WTC11 (cell line): ENCODE data around the gene TMEM100. TPM values are rescaled to one million over a fixed set of nuclear protein-coding genes. Genes with fewer than 3 reads are reported as not detected.
A peak's percentile ranks its signal among the peaks of the same experiment; 100 is the strongest.

Experiments used
- ATAC-seq: fragments of 200-7000 bp; cut with Tn5 transposase; 2 replicates; pipeline ENCODE4 v1.10.0; 2021; ENCODE audit warnings: mild to moderate bottlenecking, moderate library complexity
- CTCF ChIA-PET: fragments of 300-600 bp; sonication (Branson Sonifier 250); formaldehyde crosslinking; loops from one replicate; lab custom pipeline; 2021; ENCODE audit warnings: antibody characterized with exemption; lab: Charles Lee
- POLR2A ChIA-PET: fragments of 350-600 bp; sonication (Branson Sonifier 250); formaldehyde crosslinking; loops from one replicate; lab custom pipeline; 2021; ENCODE audit warnings: antibody characterized with exemption; lab: Charles Lee
- DNase-seq: peaks from one replicate; pipeline ENCODE4 v3.0.0; 2021; ENCODE audit warnings: low spot score
- H3K27ac Mint-ChIP-seq: 2 replicates; pipeline ENCODE4 v1.8.0; 2021; ENCODE audit warnings: mixed read lengths
- H3K27me3 Mint-ChIP-seq: 2 replicates; pipeline ENCODE4 v1.8.0; 2021; ENCODE audit warnings: low read depth, mild to moderate bottlenecking, moderate library complexity, mixed read lengths
- H3K36me3 Mint-ChIP-seq: 2 replicates; pipeline ENCODE4 v1.8.0; 2021; ENCODE audit warnings: mixed read lengths
- H3K4me1 Mint-ChIP-seq: 2 replicates; pipeline ENCODE4 v1.8.0; 2022; ENCODE audit warnings: mixed read lengths
- H3K4me3 Mint-ChIP-seq: 2 replicates; pipeline ENCODE4 v1.8.0; 2021; ENCODE audit warnings: mild to moderate bottlenecking, moderate library complexity, mixed read lengths
- H3K9me3 Mint-ChIP-seq: 2 replicates; pipeline ENCODE4 v1.8.0; 2021; ENCODE audit warnings: mixed read lengths
- GRHL2 ChIP-seq: fragments of 250-450 bp; sonication (Bioruptor Pico); IDR thresholded peaks from 2 replicates; pipeline ENCODE4 v1.8.0; 2022; ENCODE audit warnings: mild to moderate bottlenecking, moderate library complexity; ENCODE audit not compliant: insufficient replicate concordance, severe bottlenecking
- HMGA2 ChIP-seq: fragments of 250-450 bp; sonication (Bioruptor Pico); IDR thresholded peaks from 2 replicates; pipeline ENCODE4 v1.4.0; 2021; ENCODE audit warnings: mild to moderate bottlenecking, moderate library complexity
- NFE2L1 ChIP-seq: sonication (generic); formaldehyde crosslinking; IDR thresholded peaks from 2 replicates; pipeline ENCODE4 v1.8.1; 2023; ENCODE audit warnings: missing genetic modification reagents
- NFYB ChIP-seq: sonication (generic); formaldehyde crosslinking; conservative IDR thresholded peaks from 2 replicates; pipeline ENCODE4 v1.8.0; 2022; ENCODE audit warnings: low read depth, missing genetic modification reagents
- ZNF317 ChIP-seq: sonication (generic); formaldehyde crosslinking; IDR thresholded peaks from 2 replicates; pipeline ENCODE4 v1.8.1; 2023; ENCODE audit warnings: low read depth, mild to moderate bottlenecking, moderate library complexity, missing genetic modification reagents, borderline replicate concordance
- ZNF671 ChIP-seq: fragments of 250-450 bp; sonication (Bioruptor Pico); IDR thresholded peaks from 2 replicates; pipeline ENCODE4 v1.8.0; 2021; ENCODE audit warnings: mild to moderate bottlenecking
- total RNA-seq: library from RNA; stranded (reverse); gene quantifications from 3 replicates; pipeline ENCODE4 v1.2.3, GENCODE V29; 2021
- TF ChIP-seq, protein P1 (sequence below): sonication (generic); formaldehyde crosslinking; IDR thresholded peaks from 2 replicates; pipeline ENCODE4 v1.8.0; 2022; ENCODE audit warnings: missing genetic modification reagents
- TF ChIP-seq, protein P2 (sequence below): sonication (generic); formaldehyde crosslinking; IDR thresholded peaks from 2 replicates; pipeline ENCODE4 v1.8.0; 2023; ENCODE audit warnings: missing genetic modification reagents, mild to moderate bottlenecking, borderline replicate concordance
- TF ChIP-seq, protein P3 (sequence below): sonication (generic); formaldehyde crosslinking; IDR thresholded peaks from 2 replicates; pipeline ENCODE4 v1.8.1; 2022; ENCODE audit warnings: low read depth, missing genetic modification reagents, borderline replicate concordance
- TF ChIP-seq, protein P4 (sequence below): sonication (generic); formaldehyde crosslinking; IDR thresholded peaks from 2 replicates; pipeline ENCODE4 v1.8.0; 2022; ENCODE audit warnings: mild to moderate bottlenecking, missing genetic modification reagents
- TF ChIP-seq, protein P5 (sequence below): fragments of 250-450 bp; sonication (Bioruptor Pico); IDR thresholded peaks from 2 replicates; pipeline ENCODE4 v1.9.0; 2021; ENCODE audit warnings: mild to moderate bottlenecking

The TMEM100 gene
- total RNA-seq, 1 experiment from 2014 or later: 1.1 TPM

DNA sequence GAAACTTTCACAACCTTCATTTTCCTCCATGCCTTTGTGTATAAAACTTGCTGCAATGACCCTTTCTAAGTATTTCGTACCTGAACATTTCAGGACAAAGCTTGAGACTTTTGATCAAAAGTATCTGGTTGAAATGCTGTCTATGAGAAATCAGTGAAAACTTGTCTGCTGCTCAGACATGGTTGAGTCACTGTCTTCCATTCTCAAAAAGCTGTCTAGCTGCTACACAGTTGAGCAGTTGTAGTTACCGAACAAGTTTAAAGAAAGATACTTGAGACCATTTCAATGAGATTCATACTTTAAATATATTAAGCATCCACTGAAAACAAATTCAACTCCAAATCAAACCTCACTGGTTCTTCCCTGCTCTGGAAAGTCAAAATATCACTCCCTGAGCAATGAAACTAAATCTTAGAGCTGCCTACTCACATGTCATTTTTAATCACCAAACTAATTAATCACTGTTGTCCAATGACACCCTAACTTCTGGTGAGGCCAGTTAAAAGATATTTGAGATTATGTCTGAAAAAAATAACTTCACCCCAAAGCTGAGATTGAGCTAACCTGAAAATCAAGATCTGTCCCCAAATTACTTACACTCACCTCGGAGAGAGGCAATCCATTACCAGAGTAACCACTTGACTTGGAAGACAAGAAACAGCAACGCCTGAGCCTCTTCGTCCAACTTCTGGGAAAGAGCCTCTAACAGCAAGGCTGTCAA lies 488 bp downstream of the TMEM100 start:
- peak overlapping the region; percentile 60; the same call in 1 of the 2 replicates for H3K4me3 Mint-ChIP-seq

More for the DNA sequence above, 488 bp downstream of the TMEM100 start:
- Mint-ChIP-seq H3K36me3 (no peaks in the 10 kb centered on the region), H3K27me3 (no peaks in the 10 kb centered on the region), H3K27ac (no peak overlapping the region), H3K4me1 (peaks cover 43% of the 10 kb centered on the region), H3K9me3 (no peaks in the 10 kb centered on the region)
- TF ChIP-seq, protein P1, sequence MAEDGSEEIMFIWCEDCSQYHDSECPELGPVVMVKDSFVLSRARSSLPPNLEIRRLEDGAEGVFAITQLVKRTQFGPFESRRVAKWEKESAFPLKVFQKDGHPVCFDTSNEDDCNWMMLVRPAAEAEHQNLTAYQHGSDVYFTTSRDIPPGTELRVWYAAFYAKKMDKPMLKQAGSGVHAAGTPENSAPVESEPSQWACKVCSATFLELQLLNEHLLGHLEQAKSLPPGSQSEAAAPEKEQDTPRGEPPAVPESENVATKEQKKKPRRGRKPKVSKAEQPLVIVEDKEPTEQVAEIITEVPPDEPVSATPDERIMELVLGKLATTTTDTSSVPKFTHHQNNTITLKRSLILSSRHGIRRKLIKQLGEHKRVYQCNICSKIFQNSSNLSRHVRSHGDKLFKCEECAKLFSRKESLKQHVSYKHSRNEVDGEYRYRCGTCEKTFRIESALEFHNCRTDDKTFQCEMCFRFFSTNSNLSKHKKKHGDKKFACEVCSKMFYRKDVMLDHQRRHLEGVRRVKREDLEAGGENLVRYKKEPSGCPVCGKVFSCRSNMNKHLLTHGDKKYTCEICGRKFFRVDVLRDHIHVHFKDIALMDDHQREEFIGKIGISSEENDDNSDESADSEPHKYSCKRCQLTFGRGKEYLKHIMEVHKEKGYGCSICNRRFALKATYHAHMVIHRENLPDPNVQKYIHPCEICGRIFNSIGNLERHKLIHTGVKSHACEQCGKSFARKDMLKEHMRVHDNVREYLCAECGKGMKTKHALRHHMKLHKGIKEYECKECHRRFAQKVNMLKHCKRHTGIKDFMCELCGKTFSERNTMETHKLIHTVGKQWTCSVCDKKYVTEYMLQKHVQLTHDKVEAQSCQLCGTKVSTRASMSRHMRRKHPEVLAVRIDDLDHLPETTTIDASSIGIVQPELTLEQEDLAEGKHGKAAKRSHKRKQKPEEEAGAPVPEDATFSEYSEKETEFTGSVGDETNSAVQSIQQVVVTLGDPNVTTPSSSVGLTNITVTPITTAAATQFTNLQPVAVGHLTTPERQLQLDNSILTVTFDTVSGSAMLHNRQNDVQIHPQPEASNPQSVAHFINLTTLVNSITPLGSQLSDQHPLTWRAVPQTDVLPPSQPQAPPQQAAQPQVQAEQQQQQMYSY: no peak
- TF ChIP-seq, protein P2, sequence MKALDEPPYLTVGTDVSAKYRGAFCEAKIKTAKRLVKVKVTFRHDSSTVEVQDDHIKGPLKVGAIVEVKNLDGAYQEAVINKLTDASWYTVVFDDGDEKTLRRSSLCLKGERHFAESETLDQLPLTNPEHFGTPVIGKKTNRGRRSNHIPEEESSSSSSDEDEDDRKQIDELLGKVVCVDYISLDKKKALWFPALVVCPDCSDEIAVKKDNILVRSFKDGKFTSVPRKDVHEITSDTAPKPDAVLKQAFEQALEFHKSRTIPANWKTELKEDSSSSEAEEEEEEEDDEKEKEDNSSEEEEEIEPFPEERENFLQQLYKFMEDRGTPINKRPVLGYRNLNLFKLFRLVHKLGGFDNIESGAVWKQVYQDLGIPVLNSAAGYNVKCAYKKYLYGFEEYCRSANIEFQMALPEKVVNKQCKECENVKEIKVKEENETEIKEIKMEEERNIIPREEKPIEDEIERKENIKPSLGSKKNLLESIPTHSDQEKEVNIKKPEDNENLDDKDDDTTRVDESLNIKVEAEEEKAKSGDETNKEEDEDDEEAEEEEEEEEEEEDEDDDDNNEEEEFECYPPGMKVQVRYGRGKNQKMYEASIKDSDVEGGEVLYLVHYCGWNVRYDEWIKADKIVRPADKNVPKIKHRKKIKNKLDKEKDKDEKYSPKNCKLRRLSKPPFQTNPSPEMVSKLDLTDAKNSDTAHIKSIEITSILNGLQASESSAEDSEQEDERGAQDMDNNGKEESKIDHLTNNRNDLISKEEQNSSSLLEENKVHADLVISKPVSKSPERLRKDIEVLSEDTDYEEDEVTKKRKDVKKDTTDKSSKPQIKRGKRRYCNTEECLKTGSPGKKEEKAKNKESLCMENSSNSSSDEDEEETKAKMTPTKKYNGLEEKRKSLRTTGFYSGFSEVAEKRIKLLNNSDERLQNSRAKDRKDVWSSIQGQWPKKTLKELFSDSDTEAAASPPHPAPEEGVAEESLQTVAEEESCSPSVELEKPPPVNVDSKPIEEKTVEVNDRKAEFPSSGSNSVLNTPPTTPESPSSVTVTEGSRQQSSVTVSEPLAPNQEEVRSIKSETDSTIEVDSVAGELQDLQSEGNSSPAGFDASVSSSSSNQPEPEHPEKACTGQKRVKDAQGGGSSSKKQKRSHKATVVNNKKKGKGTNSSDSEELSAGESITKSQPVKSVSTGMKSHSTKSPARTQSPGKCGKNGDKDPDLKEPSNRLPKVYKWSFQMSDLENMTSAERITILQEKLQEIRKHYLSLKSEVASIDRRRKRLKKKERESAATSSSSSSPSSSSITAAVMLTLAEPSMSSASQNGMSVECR (CRISPR knock-in tag): no peak
- TF ChIP-seq NFYB (CRISPR knock-in tag) (no peak), ZNF317 (CRISPR knock-in tag) (no peak), ZNF671 (no peak), NFE2L1 (no peak), GRHL2 (CRISPR knock-in tag) (no peak), HMGA2 (CRISPR knock-in tag) (no peak)
- TF ChIP-seq, protein P3, sequence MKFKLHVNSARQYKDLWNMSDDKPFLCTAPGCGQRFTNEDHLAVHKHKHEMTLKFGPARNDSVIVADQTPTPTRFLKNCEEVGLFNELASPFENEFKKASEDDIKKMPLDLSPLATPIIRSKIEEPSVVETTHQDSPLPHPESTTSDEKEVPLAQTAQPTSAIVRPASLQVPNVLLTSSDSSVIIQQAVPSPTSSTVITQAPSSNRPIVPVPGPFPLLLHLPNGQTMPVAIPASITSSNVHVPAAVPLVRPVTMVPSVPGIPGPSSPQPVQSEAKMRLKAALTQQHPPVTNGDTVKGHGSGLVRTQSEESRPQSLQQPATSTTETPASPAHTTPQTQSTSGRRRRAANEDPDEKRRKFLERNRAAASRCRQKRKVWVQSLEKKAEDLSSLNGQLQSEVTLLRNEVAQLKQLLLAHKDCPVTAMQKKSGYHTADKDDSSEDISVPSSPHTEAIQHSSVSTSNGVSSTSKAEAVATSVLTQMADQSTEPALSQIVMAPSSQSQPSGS (CRISPR knock-in tag): no peak
- TF ChIP-seq, protein P4, sequence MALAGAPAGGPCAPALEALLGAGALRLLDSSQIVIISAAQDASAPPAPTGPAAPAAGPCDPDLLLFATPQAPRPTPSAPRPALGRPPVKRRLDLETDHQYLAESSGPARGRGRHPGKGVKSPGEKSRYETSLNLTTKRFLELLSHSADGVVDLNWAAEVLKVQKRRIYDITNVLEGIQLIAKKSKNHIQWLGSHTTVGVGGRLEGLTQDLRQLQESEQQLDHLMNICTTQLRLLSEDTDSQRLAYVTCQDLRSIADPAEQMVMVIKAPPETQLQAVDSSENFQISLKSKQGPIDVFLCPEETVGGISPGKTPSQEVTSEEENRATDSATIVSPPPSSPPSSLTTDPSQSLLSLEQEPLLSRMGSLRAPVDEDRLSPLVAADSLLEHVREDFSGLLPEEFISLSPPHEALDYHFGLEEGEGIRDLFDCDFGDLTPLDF (CRISPR knock-in tag): no peak
- TF ChIP-seq, protein P5, sequence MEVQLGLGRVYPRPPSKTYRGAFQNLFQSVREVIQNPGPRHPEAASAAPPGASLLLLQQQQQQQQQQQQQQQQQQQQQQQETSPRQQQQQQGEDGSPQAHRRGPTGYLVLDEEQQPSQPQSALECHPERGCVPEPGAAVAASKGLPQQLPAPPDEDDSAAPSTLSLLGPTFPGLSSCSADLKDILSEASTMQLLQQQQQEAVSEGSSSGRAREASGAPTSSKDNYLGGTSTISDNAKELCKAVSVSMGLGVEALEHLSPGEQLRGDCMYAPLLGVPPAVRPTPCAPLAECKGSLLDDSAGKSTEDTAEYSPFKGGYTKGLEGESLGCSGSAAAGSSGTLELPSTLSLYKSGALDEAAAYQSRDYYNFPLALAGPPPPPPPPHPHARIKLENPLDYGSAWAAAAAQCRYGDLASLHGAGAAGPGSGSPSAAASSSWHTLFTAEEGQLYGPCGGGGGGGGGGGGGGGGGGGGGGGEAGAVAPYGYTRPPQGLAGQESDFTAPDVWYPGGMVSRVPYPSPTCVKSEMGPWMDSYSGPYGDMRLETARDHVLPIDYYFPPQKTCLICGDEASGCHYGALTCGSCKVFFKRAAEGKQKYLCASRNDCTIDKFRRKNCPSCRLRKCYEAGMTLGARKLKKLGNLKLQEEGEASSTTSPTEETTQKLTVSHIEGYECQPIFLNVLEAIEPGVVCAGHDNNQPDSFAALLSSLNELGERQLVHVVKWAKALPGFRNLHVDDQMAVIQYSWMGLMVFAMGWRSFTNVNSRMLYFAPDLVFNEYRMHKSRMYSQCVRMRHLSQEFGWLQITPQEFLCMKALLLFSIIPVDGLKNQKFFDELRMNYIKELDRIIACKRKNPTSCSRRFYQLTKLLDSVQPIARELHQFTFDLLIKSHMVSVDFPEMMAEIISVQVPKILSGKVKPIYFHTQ (CRISPR knock-in tag): no peak
- no peak for DNase-seq
- CTCF ChIA-PET: interaction anchor here (0.9 to 1.4 kb wide), 3 partner anchors 12 to 195 kb away, joined by 3 to 5 read pairs (median 4); no protein-coding TSS in a partner anchor
- ATAC-seq: no peak
- POLR2A ChIA-PET: interaction anchor here (1.4 kb wide), 1 partner anchor 29 kb away, joined by 3 read pairs; the partner anchor contains the start of gene PCTP
